K562 (cell line): ENCODE data around the gene RAMP2. TPM values are rescaled to one million over a fixed set of nuclear protein-coding genes. Genes with fewer than 3 reads are reported as not detected.

Experiments used
- DEAF1 ChIP-seq: fragments of 450-650 bp; formaldehyde crosslinking; IDR thresholded peaks from 2 replicates; pipeline ENCODE4 v1.4.0; 2020; ENCODE audit warnings: mild to moderate bottlenecking, moderate library complexity
- MGA ChIP-seq: fragments of 450-650 bp; IDR thresholded peaks from 2 replicates; pipeline ENCODE4 v1.6.1; 2016; ENCODE audit warnings: mild to moderate bottlenecking, moderate library complexity
- TRIM24 ChIP-seq, 2 experiments: fragments of 450-650 bp; IDR thresholded peaks; 2 replicates each; pipeline ENCODE4 v1.6.1; 2016
- polyA plus RNA-seq, 8 experiments: library from polyadenylated mRNA; depleted of rRNA in 4 of 8; stranded (reverse) in 5 of 8; unstranded in 3 of 8; fragments of >200 nt; fragmentation: Nextera tagmentation in 2 of 8; fragmentation: Illumina TruSeq in 1 of 8; extraction: Ambion mirVana in 2 of 8; extraction: Trizol in 1 of 8; gene quantifications; 2 replicates each; pipeline versions ENCODE4 v1.2.1 to v1.2.3, GENCODE V29; 2011 to 2014; ENCODE audit warnings: inconsistent platforms in 1 of 8, missing spikeins in 1 of 8
- total RNA-seq, 7 experiments: library from RNA; depleted of rRNA in 6 of 7; stranded (reverse); fragments of >200 nt in 6 of 7; fragmentation: Illumina TruSeq in 2 of 7; extraction: Trizol in 2 of 7; gene quantifications; 2 replicates each; pipeline versions ENCODE4 v1.2.1 to v1.2.3, GENCODE V29; 2011 to 2021; ENCODE audit warnings: low replicate concordance in 1 of 7
- TF ChIP-seq, protein P1 (sequence below): sonication (generic); formaldehyde crosslinking; IDR thresholded peaks from 2 replicates; pipeline ENCODE4 v1.8.0; 2022; ENCODE audit warnings: missing genetic modification reagents, mild to moderate bottlenecking, borderline replicate concordance
- TF ChIP-seq, protein P2 (sequence below): sonication (generic); formaldehyde crosslinking; IDR thresholded peaks from 2 replicates; pipeline ENCODE4 v1.8.0; 2022; ENCODE audit warnings: mild to moderate bottlenecking, missing genetic modification reagents

Gene RAMP2
- total and polyA plus RNA-seq, 9 of the 15 experiments (the other 6 are each of a cell fraction or from before 2014, with no cell fraction given), result not detected

DNA sequence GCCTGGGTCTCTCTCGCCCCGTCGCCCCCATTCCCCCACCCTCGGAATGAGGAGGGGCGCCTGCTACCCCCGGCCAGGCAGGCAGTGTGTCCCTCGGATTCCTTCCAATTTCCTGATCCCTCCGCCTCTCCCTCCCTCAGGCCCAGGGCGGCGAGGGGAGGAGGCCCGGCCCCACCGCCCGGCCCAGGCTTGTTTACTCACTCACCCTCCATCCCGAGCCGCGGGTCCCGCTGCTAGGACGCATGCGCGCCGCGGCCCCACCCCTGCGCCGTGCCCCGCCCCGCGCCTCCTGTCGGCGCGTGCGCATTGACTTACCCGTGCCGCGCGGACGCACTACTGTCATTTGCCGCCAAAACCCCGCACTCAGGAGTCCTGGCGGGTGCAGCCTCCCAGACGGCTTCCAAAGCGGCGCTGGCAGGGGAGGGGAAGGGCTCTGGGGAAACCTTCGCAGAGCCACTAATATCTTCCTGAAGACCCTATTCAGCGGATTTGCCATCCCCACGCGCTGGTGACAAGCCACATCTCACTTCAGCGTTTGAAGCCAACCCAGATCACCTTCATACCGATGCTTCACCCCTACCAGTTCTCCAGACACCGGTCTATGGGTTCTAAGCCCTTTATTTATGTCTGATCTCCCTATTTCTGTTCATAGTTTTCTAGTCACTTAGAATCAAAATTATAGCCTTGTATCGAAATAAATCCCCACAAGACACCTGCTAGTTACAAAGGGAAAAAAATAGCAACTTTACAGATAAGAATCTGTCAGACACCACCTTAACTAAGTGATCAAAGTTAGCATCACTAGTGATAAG, 16.0 kb upstream of the RAMP2 start, which contains the start of gene EZH1 (continued):
- TF ChIP-seq, protein P1, sequence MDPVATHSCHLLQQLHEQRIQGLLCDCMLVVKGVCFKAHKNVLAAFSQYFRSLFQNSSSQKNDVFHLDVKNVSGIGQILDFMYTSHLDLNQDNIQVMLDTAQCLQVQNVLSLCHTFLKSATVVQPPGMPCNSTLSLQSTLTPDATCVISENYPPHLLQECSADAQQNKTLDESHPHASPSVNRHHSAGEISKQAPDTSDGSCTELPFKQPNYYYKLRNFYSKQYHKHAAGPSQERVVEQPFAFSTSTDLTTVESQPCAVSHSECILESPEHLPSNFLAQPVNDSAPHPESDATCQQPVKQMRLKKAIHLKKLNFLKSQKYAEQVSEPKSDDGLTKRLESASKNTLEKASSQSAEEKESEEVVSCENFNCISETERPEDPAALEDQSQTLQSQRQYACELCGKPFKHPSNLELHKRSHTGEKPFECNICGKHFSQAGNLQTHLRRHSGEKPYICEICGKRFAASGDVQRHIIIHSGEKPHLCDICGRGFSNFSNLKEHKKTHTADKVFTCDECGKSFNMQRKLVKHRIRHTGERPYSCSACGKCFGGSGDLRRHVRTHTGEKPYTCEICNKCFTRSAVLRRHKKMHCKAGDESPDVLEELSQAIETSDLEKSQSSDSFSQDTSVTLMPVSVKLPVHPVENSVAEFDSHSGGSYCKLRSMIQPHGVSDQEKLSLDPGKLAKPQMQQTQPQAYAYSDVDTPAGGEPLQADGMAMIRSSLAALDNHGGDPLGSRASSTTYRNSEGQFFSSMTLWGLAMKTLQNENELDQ, result no peak
- TF ChIP-seq DEAF1 (CRISPR knock-in tag) (no peak), MGA (peak; percentile 99), TRIM24 (IDR thresholded peaks at IDR 0.05) (peak in 1 of 2 experiments; percentile 55; a peak in 2 of 4 replicates)
- TF ChIP-seq, protein P2, sequence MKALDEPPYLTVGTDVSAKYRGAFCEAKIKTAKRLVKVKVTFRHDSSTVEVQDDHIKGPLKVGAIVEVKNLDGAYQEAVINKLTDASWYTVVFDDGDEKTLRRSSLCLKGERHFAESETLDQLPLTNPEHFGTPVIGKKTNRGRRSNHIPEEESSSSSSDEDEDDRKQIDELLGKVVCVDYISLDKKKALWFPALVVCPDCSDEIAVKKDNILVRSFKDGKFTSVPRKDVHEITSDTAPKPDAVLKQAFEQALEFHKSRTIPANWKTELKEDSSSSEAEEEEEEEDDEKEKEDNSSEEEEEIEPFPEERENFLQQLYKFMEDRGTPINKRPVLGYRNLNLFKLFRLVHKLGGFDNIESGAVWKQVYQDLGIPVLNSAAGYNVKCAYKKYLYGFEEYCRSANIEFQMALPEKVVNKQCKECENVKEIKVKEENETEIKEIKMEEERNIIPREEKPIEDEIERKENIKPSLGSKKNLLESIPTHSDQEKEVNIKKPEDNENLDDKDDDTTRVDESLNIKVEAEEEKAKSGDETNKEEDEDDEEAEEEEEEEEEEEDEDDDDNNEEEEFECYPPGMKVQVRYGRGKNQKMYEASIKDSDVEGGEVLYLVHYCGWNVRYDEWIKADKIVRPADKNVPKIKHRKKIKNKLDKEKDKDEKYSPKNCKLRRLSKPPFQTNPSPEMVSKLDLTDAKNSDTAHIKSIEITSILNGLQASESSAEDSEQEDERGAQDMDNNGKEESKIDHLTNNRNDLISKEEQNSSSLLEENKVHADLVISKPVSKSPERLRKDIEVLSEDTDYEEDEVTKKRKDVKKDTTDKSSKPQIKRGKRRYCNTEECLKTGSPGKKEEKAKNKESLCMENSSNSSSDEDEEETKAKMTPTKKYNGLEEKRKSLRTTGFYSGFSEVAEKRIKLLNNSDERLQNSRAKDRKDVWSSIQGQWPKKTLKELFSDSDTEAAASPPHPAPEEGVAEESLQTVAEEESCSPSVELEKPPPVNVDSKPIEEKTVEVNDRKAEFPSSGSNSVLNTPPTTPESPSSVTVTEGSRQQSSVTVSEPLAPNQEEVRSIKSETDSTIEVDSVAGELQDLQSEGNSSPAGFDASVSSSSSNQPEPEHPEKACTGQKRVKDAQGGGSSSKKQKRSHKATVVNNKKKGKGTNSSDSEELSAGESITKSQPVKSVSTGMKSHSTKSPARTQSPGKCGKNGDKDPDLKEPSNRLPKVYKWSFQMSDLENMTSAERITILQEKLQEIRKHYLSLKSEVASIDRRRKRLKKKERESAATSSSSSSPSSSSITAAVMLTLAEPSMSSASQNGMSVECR (CRISPR knock-in tag), result no peak; the same call in 1 of the 2 replicates
